Erythroblast (primary cell): ENCODE data around the gene TRAF3IP1.

Experiments
- GATA1 ChIP-seq: IDR thresholded peaks from 2 replicates; pipeline ENCODE4 v1.6.1; 2011; ENCODE audit warnings: low read depth, mild to moderate bottlenecking, control low read depth, low read length, moderate library complexity
- POLR2A ChIP-seq: IDR thresholded peaks from 2 replicates; pipeline ENCODE4 v1.6.1; 2011; ENCODE audit warnings: mild to moderate bottlenecking, low read length

- TF ChIP-seq POLR2A (no peak), GATA1 (no peak)
Observed at GRCh38 chr2:238320246-238320647, at the start of gene TRAF3IP1.
